ENCODE measurements around the gene DENND4A. TPM values are rescaled to one million over a fixed set of nuclear protein-coding genes. Genes with fewer than 3 reads are reported as not detected.

DENND4A gene
- total RNA-seq, 1 experiment from 2014 or later: 14.4 TPM

DNA sequence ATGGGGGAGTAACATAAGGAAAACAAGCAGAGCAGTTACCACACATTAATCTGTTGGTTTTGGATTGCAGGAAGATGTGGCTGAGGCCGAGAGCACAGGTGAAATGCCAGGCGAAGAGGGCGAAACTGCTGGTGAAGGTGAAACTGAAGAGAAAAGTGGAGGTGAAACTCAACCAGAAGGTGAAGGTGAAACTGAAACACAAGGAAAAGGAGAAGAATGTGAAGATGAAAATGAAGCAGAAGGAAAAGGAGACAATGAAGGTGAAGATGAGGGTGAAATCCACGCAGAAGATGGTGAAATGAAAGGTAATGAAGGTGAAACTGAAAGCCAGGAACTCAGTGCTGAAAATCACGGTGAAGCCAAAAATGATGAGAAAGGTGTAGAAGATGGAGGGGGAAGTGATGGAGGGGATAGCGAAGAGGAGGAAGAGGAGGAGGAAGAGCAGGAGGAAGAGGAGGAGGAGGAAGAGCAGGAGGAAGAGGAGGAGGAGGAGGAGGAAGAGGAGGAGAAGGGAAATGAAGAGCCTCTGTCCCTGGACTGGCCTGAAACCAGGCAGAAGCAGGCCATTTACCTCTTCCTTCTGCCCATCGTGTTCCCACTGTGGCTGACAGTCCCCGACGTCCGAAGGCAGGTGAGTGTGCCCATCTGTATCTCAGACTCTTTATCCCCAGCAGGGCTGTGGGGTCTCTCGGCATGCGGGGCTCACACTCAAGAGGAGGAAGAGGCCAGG, 141.6 kb downstream of the DENND4A start:
- in situ Hi-C loops (cut with HindIII; ENCODE audit: low pct_unique_long_range_greater_than_20kb, low sequenced_read_pairs): no loop called here
- H3K27me3 ChIP-seq (ENCODE audit: control insufficient read depth, insufficient read depth, low read length): no peaks in the 10 kb centered on the region
- H3K4me3 ChIP-seq (ENCODE audit: low read depth in 2 of 2, low read length in 2 of 2): no peak overlapping the region
- no peaks in the 10 kb centered on the region for H3K9me3 ChIP-seq (ENCODE audit: control insufficient read depth, insufficient read depth, low read depth, low read length)
- intact Hi-C loops (cut with micrococcal nuclease; ENCODE audit: unreplicated experiment): no loop called here
- no peaks in the 10 kb centered on the region for H3K4me1 ChIP-seq (ENCODE audit: control insufficient read depth, insufficient read depth, low read length)
- TF ChIP-seq SIN3A (IDR thresholded peaks at IDR 0.05; ENCODE audit: borderline replicate concordance, insufficient read depth, low read depth, low read length) (no peak), POLR2AphosphoS5 (IDR thresholded peaks at IDR 0.05; ENCODE audit: low read depth, low read length) (no peak), TCF7L2 (IDR thresholded peaks at IDR 0.05; ENCODE audit: low read depth, low read length) (no peak), CTCF (IDR thresholded peaks at IDR 0.05) (no peak)
- TF ChIP-seq, protein P1, sequence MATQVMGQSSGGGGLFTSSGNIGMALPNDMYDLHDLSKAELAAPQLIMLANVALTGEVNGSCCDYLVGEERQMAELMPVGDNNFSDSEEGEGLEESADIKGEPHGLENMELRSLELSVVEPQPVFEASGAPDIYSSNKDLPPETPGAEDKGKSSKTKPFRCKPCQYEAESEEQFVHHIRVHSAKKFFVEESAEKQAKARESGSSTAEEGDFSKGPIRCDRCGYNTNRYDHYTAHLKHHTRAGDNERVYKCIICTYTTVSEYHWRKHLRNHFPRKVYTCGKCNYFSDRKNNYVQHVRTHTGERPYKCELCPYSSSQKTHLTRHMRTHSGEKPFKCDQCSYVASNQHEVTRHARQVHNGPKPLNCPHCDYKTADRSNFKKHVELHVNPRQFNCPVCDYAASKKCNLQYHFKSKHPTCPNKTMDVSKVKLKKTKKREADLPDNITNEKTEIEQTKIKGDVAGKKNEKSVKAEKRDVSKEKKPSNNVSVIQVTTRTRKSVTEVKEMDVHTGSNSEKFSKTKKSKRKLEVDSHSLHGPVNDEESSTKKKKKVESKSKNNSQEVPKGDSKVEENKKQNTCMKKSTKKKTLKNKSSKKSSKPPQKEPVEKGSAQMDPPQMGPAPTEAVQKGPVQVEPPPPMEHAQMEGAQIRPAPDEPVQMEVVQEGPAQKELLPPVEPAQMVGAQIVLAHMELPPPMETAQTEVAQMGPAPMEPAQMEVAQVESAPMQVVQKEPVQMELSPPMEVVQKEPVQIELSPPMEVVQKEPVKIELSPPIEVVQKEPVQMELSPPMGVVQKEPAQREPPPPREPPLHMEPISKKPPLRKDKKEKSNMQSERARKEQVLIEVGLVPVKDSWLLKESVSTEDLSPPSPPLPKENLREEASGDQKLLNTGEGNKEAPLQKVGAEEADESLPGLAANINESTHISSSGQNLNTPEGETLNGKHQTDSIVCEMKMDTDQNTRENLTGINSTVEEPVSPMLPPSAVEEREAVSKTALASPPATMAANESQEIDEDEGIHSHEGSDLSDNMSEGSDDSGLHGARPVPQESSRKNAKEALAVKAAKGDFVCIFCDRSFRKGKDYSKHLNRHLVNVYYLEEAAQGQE (IDR thresholded peaks at IDR 0.05; ENCODE audit: insufficient read depth in 1 of 2, low read depth in 2 of 2, low read length in 1 of 2): no peak
- no peak overlapping the region for H3K27ac ChIP-seq (ENCODE audit: low read length)
- POLR2A ChIA-PET: no interaction called here
- ATAC-seq (no peak), DNase-seq (ENCODE audit: low read depth, low spot score) (no peak)
- CTCF ChIA-PET: no interaction called here
- no TSS peak for BruUV-seq (replicated peaks)
- no peaks in the 10 kb centered on the region for H3K36me3 ChIP-seq (ENCODE audit: control insufficient read depth, insufficient read depth, low read length)

GRCh38 chr15:65646486-65646885, 145.6 kb downstream of the DENND4A start:
- in situ Hi-C loops (cut with HindIII; ENCODE audit: low pct_unique_long_range_greater_than_20kb, low sequenced_read_pairs) (no loop called here), intact Hi-C loops (cut with micrococcal nuclease; ENCODE audit: unreplicated experiment) (no loop called here)
- DNase-seq (ENCODE audit: low read depth, low spot score): no peak
- Histone ChIP-seq H3K4me1 (ENCODE audit: control insufficient read depth, insufficient read depth, low read length) (no peaks in the 10 kb centered on the region), H3K27me3 (ENCODE audit: control insufficient read depth, insufficient read depth, low read length) (no peaks in the 10 kb centered on the region), H3K4me3 (ENCODE audit: low read depth in 2 of 2, low read length in 2 of 2) (no peak overlapping the region), H3K9me3 (ENCODE audit: control insufficient read depth, insufficient read depth, low read depth, low read length) (no peaks in the 10 kb centered on the region), H3K27ac (ENCODE audit: low read length) (no peak overlapping the region), H3K36me3 (ENCODE audit: control insufficient read depth, insufficient read depth, low read length) (no peaks in the 10 kb centered on the region)
- BruUV-seq (replicated peaks): no TSS peak
- ChIA-PET POLR2A (no interaction called here), CTCF (no interaction called here)
- no peak for TF ChIP-seq CTCF (IDR thresholded peaks at IDR 0.05)
- TF ChIP-seq, protein P1 (IDR thresholded peaks at IDR 0.05; ENCODE audit: insufficient read depth in 1 of 2, low read depth in 2 of 2, low read length in 1 of 2): no peak
- no peak for ATAC-seq

Data from Panc1 (cell line).